Measurements from ENCODE around the gene ADAMTSL3. TPM values are rescaled to one million over a fixed set of nuclear protein-coding genes. Genes with fewer than 3 reads are reported as not detected.

ADAMTSL3 gene
- total and polyA plus RNA-seq, 2 of the 8 experiments (the other 6 are each of a cell fraction or from before 2014, with no cell fraction given), result 0.35 to 1.4 TPM

DNA sequence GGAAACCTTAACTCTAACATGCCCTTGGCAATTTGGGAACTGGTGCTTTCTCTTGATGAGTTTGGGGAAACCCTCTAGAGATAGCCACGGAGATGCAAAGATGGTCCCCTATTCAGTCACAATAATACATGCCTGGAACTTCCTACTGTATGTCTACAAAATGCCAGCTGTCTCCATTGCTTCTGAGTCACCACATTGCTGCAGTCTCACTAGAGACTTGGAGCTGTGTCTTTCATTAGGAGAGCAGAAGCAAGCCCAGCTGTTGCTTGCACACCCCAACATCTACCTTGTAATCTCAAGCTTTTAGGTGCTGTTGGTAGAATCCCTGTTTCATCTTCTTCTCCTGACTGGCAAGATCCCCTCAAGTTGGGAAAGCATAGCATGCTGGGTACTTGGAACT, 261.0 kb downstream of the ADAMTSL3 start (continued):
- TF ChIP-seq, protein P1, sequence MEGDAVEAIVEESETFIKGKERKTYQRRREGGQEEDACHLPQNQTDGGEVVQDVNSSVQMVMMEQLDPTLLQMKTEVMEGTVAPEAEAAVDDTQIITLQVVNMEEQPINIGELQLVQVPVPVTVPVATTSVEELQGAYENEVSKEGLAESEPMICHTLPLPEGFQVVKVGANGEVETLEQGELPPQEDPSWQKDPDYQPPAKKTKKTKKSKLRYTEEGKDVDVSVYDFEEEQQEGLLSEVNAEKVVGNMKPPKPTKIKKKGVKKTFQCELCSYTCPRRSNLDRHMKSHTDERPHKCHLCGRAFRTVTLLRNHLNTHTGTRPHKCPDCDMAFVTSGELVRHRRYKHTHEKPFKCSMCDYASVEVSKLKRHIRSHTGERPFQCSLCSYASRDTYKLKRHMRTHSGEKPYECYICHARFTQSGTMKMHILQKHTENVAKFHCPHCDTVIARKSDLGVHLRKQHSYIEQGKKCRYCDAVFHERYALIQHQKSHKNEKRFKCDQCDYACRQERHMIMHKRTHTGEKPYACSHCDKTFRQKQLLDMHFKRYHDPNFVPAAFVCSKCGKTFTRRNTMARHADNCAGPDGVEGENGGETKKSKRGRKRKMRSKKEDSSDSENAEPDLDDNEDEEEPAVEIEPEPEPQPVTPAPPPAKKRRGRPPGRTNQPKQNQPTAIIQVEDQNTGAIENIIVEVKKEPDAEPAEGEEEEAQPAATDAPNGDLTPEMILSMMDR (IDR thresholded peaks at IDR 0.05; ENCODE audit: control extremely low read depth in 1 of 3, insufficient read depth in 1 of 3, low read depth in 1 of 3, low read length in 3 of 3), result no peak
